ENCODE results near the gene CYGB.

Gene CYGB

DNA sequence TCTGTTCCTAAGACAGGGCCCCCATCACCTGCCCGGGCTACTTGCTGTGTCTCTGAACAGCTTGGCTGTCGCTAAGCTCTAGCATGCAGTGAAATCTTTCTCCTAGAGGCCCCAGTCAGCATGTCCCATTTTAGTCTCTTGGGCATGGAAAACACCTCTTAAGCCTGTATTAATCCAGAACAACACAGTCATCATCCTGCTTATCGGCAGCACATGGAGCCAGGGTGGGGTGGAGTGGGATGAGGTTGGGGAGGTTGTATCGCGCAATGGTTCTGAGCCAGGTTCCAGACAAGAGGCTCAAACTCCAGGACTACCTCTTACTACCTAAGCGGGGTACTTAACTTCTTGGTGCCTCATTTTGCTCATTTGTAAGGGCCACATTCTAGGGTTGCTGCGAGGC, 40.4 kb upstream of the CYGB start:
- Histone ChIP-seq H3K9me3 (ENCODE audit: control insufficient read depth in 2 of 2, low read length in 2 of 2) (no peaks in the 10 kb centered on the region), H3K4me1 (ENCODE audit: control insufficient read depth, insufficient read depth, low read length) (peaks cover 3% of the 10 kb centered on the region), H3K9ac (ENCODE audit: low read length in 2 of 2) (no peak overlapping the region), H3K27me3 (ENCODE audit: control insufficient read depth in 1 of 2, insufficient read depth in 2 of 2, low read length in 2 of 2) (no peaks in the 10 kb centered on the region), H3K36me3 (ENCODE audit: control insufficient read depth in 2 of 2, insufficient read depth in 2 of 2, low read length in 2 of 2) (no peaks in the 10 kb centered on the region), H3K27ac (ENCODE audit: low read length) (no peak overlapping the region), H3K4me3 (ENCODE audit: low read length in 2 of 2) (no peak overlapping the region)

DNA sequence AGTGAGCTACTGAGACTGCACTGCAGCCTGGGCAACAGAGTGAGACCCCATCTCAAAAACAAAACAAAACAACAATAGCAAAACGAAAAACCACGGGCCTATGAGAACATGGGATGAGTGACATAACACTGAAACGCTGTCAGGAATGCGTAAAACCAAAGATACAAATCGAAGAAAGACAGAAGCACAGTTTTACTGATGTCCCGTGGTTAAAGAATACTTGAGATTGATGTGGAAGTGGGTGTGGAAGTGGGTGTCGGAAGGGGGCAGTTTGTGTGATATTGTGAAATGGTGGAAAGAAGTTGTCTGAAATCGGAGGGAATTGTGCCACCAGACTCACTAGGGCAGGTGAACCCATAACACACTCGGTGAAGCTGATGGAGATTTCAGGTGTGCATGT, 38.7 kb upstream of the CYGB start:
- Histone ChIP-seq H3K4me3 (ENCODE audit: low read length in 2 of 2) (no peak overlapping the region), H3K27me3 (ENCODE audit: control insufficient read depth in 1 of 2, insufficient read depth in 2 of 2, low read length in 2 of 2) (no peaks in the 10 kb centered on the region), H3K27ac (ENCODE audit: low read length) (no peak overlapping the region), H3K9ac (ENCODE audit: low read length in 2 of 2) (no peak overlapping the region), H3K9me3 (ENCODE audit: control insufficient read depth in 2 of 2, low read length in 2 of 2) (no peaks in the 10 kb centered on the region), H3K36me3 (ENCODE audit: control insufficient read depth in 2 of 2, insufficient read depth in 2 of 2, low read length in 2 of 2) (no peaks in the 10 kb centered on the region), H3K4me1 (ENCODE audit: control insufficient read depth, insufficient read depth, low read length) (peaks cover 3% of the 10 kb centered on the region)

DNA sequence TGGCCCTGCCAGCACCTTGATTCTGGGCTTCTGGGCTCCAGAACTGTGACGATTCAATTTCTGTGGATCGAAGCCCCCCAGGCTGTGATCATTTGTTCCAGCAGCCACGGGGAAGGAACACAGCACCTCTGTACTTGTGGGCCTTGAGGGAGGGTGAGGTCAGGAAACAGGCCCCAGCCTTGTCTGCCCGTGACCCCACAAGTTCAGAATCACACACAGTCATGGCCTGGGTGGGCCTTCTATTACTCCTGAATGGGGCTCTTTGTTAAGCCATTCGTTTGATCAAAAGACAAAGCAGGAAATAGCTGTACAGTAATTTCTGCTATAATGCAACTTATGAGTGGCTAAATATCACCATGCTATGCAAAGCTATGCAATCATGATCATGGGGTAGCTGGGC, 38.1 kb upstream of the CYGB start:
- Histone ChIP-seq H3K27ac (ENCODE audit: low read length) (no peak overlapping the region), H3K4me1 (ENCODE audit: control insufficient read depth, insufficient read depth, low read length) (peaks cover 5% of the 10 kb centered on the region), H3K27me3 (ENCODE audit: control insufficient read depth in 1 of 2, insufficient read depth in 2 of 2, low read length in 2 of 2) (no peaks in the 10 kb centered on the region), H3K4me3 (ENCODE audit: low read length in 2 of 2) (no peak overlapping the region), H3K9me3 (ENCODE audit: control insufficient read depth in 2 of 2, low read length in 2 of 2) (no peaks in the 10 kb centered on the region), H3K9ac (ENCODE audit: low read length in 2 of 2) (no peak overlapping the region), H3K36me3 (ENCODE audit: control insufficient read depth in 2 of 2, insufficient read depth in 2 of 2, low read length in 2 of 2) (no peaks in the 10 kb centered on the region)

DNA sequence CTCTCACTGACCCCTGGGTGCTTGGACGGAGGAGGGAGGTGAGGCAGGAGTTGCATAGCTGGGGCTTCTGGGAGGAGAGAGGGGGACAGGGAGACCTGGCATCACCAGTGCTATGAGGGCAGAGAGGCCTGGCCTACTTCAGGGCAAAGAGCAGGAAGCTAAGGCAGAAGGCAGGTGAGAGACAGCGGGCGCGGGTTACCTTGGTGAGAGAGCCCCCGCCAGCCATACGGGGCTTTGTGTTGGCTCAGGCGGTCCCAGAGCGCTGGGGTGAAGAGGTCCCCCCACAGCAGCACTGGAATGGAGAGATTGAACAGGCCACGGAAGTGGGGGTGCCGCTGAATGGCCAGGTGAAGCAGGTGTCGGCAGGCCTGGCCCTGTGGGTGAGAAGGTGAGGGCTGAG, 36.7 kb upstream of the CYGB start:
- H3K27me3 ChIP-seq (ENCODE audit: control insufficient read depth in 1 of 2, insufficient read depth in 2 of 2, low read length in 2 of 2): peaks cover 0 to 2% of the 10 kb centered on the region in 2 donors
- no peak overlapping the region for H3K27ac ChIP-seq (ENCODE audit: low read length)
- H3K4me3 ChIP-seq (ENCODE audit: low read length in 2 of 2): no peak overlapping the region
- no peaks in the 10 kb centered on the region for H3K9me3 ChIP-seq (ENCODE audit: control insufficient read depth in 2 of 2, low read length in 2 of 2)
- H3K9ac ChIP-seq (ENCODE audit: low read length in 2 of 2): no peak overlapping the region
- peaks cover 6% of the 10 kb centered on the region for H3K4me1 ChIP-seq (ENCODE audit: control insufficient read depth, insufficient read depth, low read length)
- H3K36me3 ChIP-seq (ENCODE audit: control insufficient read depth in 2 of 2, insufficient read depth in 2 of 2, low read length in 2 of 2): no peaks in the 10 kb centered on the region

DNA sequence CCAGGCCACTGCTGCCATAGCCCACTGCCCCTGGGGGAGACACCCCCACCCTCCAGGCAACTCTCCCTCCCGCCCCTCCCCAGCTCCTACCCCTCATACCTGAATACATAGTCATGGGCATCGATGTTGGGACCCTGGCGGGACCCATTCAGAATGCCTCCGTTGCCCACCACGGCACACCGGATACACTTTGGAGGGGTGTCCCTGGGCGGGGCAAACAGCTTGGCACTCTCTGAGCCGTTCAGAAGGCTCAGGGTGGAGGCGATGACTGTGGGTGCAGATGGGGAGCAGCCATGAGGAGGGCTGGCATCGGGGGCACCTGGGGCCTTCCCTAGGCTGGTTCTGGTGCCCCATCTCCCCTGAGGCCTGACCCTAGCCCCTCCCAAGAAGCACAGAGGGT, 35.6 kb upstream of the CYGB start:
- Histone ChIP-seq H3K4me3 (ENCODE audit: low read length in 2 of 2) (no peak overlapping the region), H3K36me3 (ENCODE audit: control insufficient read depth in 2 of 2, insufficient read depth in 2 of 2, low read length in 2 of 2) (no peaks in the 10 kb centered on the region), H3K27ac (ENCODE audit: low read length) (no peak overlapping the region), H3K27me3 (ENCODE audit: control insufficient read depth in 1 of 2, insufficient read depth in 2 of 2, low read length in 2 of 2) (peaks cover 0 to 2% of the 10 kb centered on the region in 2 donors), H3K9me3 (ENCODE audit: control insufficient read depth in 2 of 2, low read length in 2 of 2) (no peaks in the 10 kb centered on the region), H3K4me1 (ENCODE audit: control insufficient read depth, insufficient read depth, low read length) (peaks cover 12% of the 10 kb centered on the region), H3K9ac (ENCODE audit: low read length in 2 of 2) (no peak overlapping the region)

- peaks cover 18% of the 10 kb centered on the region for H3K4me1 ChIP-seq (ENCODE audit: control insufficient read depth, insufficient read depth, low read length)
- no peak overlapping the region for H3K9ac ChIP-seq (ENCODE audit: low read length in 2 of 2)
- no peak overlapping the region for H3K27ac ChIP-seq (ENCODE audit: low read length)
These were observed 34.8 kb upstream of the CYGB start for GRCh38 chr17:76572201-76572910.

DNA sequence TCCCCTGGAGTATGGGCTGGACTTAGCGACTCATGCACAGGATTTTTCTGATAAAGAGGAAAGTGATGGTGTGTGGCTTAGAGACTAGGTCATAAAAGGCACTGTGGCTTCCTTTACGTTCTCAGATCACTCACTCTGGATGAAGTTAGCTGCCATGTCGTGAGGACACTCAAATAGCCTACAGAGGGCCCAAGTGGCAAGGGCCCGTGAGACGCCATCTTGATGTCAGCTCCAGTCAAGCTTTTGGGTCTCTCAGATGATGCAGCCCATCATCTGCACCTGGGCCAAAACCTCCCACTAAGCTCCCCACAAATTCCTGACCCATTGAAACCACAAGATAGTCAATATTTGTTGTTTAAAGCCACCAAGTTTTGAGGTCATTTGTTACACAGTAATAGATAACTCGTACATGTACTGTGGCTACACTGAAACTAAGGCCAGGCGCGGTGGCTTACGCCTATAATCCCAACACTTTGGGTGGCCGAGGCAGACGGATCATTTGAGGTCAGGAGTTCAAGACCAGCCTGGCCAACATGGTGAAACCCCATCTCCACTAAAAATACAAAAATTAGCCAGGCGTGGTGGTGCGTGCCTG, 33.5 kb upstream of the CYGB start:
- no peak overlapping the region for H3K9ac ChIP-seq (ENCODE audit: low read length in 2 of 2)
- peaks cover 0 to 2% of the 10 kb centered on the region in 2 donors for H3K27me3 ChIP-seq (ENCODE audit: control insufficient read depth in 1 of 2, insufficient read depth in 2 of 2, low read length in 2 of 2)
- H3K36me3 ChIP-seq (ENCODE audit: control insufficient read depth in 2 of 2, insufficient read depth in 2 of 2, low read length in 2 of 2): peaks cover 2 to 3% of the 10 kb centered on the region in 2 donors
- H3K9me3 ChIP-seq (ENCODE audit: control insufficient read depth in 2 of 2, low read length in 2 of 2): no peaks in the 10 kb centered on the region
- H3K4me3 ChIP-seq (ENCODE audit: low read length in 2 of 2): no peak overlapping the region
- H3K27ac ChIP-seq (ENCODE audit: low read length): no peak overlapping the region
- peaks cover 18% of the 10 kb centered on the region for H3K4me1 ChIP-seq (ENCODE audit: control insufficient read depth, insufficient read depth, low read length)

More at GRCh38 chr17:76572201-76572910, 34.8 kb upstream of the CYGB start:
- Histone ChIP-seq H3K9me3 (ENCODE audit: control insufficient read depth in 2 of 2, low read length in 2 of 2) (no peaks in the 10 kb centered on the region), H3K4me3 (ENCODE audit: low read length in 2 of 2) (no peak overlapping the region), H3K36me3 (ENCODE audit: control insufficient read depth in 2 of 2, insufficient read depth in 2 of 2, low read length in 2 of 2) (no peaks in the 10 kb centered on the region), H3K27me3 (ENCODE audit: control insufficient read depth in 1 of 2, insufficient read depth in 2 of 2, low read length in 2 of 2) (peaks cover 0 to 2% of the 10 kb centered on the region in 2 donors)

GRCh38 chr17:76570457-76570856, 32.9 kb upstream of the CYGB start:
- H3K4me1 ChIP-seq (ENCODE audit: control insufficient read depth, insufficient read depth, low read length): peaks cover 18% of the 10 kb centered on the region
- H3K9ac ChIP-seq (ENCODE audit: low read length in 2 of 2): no peak overlapping the region
- peaks cover 5 to 8% of the 10 kb centered on the region in 2 donors for H3K36me3 ChIP-seq (ENCODE audit: control insufficient read depth in 2 of 2, insufficient read depth in 2 of 2, low read length in 2 of 2)
- H3K9me3 ChIP-seq (ENCODE audit: control insufficient read depth in 2 of 2, low read length in 2 of 2): no peaks in the 10 kb centered on the region
- H3K27ac ChIP-seq (ENCODE audit: low read length): no peak overlapping the region
- H3K27me3 ChIP-seq (ENCODE audit: control insufficient read depth in 1 of 2, insufficient read depth in 2 of 2, low read length in 2 of 2): peaks cover 0 to 2% of the 10 kb centered on the region in 2 donors
- no peak overlapping the region for H3K4me3 ChIP-seq (ENCODE audit: low read length in 2 of 2)

GRCh38 chr17:76569607-76570279, 32.2 kb upstream of the CYGB start:
- H3K4me1 ChIP-seq (ENCODE audit: control insufficient read depth, insufficient read depth, low read length): peaks cover 16% of the 10 kb centered on the region
- peaks cover 10 to 11% of the 10 kb centered on the region in 2 donors for H3K36me3 ChIP-seq (ENCODE audit: control insufficient read depth in 2 of 2, insufficient read depth in 2 of 2, low read length in 2 of 2)
- H3K27ac ChIP-seq (ENCODE audit: low read length): no peak overlapping the region
- H3K9ac ChIP-seq (ENCODE audit: low read length in 2 of 2): no peak overlapping the region
- no peaks in the 10 kb centered on the region for H3K9me3 ChIP-seq (ENCODE audit: control insufficient read depth in 2 of 2, low read length in 2 of 2)
- H3K4me3 ChIP-seq (ENCODE audit: low read length in 2 of 2): no peak overlapping the region
- peaks cover 0 to 2% of the 10 kb centered on the region in 2 donors for H3K27me3 ChIP-seq (ENCODE audit: control insufficient read depth in 1 of 2, insufficient read depth in 2 of 2, low read length in 2 of 2)

DNA sequence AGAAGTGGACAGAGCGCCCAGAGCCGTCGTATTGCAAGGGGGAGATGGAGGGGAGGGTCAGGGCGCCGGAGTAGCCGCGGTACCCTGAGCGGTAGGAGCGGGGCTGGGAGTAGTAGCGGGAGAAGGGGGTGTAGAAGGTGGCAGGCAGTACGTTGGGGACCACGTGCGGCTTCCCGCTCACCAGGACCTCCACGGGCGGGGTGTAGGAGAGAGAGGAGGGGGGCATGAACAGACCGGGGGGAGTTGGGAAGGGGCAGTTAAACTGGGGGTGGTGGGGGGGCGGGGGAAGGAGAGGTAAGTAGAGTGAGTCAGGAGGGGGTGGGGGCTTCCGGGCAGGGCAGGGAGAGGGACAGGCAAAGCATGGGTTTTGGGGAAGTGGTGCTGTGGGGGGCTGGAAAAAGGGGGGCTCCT, 31.3 kb upstream of the CYGB start:
- Histone ChIP-seq H3K4me1 (ENCODE audit: control insufficient read depth, insufficient read depth, low read length) (peaks cover 16% of the 10 kb centered on the region), H3K27ac (ENCODE audit: low read length) (no peak overlapping the region), H3K4me3 (ENCODE audit: low read length in 2 of 2) (no peak overlapping the region), H3K36me3 (ENCODE audit: control insufficient read depth in 2 of 2, insufficient read depth in 2 of 2, low read length in 2 of 2) (peaks cover 14% of the 10 kb centered on the region in 2 donors), H3K9ac (ENCODE audit: low read length in 2 of 2) (no peak overlapping the region), H3K9me3 (ENCODE audit: control insufficient read depth in 2 of 2, low read length in 2 of 2) (no peaks in the 10 kb centered on the region), H3K27me3 (ENCODE audit: control insufficient read depth in 1 of 2, insufficient read depth in 2 of 2, low read length in 2 of 2) (peaks cover 0 to 2% of the 10 kb centered on the region in 2 donors)
